Rectal smooth muscle tissue (tissue), 1 donor: ENCODE data around the gene CNOT1.
"Not testable (repeated sequence)": the region's sequence is repeated elsewhere in the genome, so short reads cannot be mapped to it uniquely, and the experiment has no call there.

Experiments
- H3K27ac ChIP-seq: one replicate; pipeline ENCODE4 v1.7.0; 2013; ENCODE audit warnings: low read depth, low read length, inconsistent platforms
- H3K27me3 ChIP-seq: one replicate; pipeline ENCODE4 v1.7.0; 2013; ENCODE audit warnings: low read length; ENCODE audit not compliant: control insufficient read depth, insufficient read depth
- H3K36me3 ChIP-seq: one replicate; pipeline ENCODE4 v1.7.0; 2013; ENCODE audit warnings: low read length; ENCODE audit not compliant: control insufficient read depth, insufficient read depth
- H3K4me1 ChIP-seq: one replicate; pipeline ENCODE4 v1.7.0; 2013; ENCODE audit warnings: low read length; ENCODE audit not compliant: control insufficient read depth, insufficient read depth
- H3K4me3 ChIP-seq: one replicate; pipeline ENCODE4 v1.7.0; 2013; ENCODE audit warnings: low read length
- H3K9ac ChIP-seq: one replicate; pipeline ENCODE4 v1.7.0; 2013; ENCODE audit warnings: low read length

Gene CNOT1

GRCh38 chr16:58629733-58630640 is at the start of gene CNOT1:
Gene CNOT1, minus strand, starts transcription at chr16:58629826. Its CDS starts 30,489 bp downstream, at chr16:58599337.
- peak within 1 kb of the TSS; percentile 96 for H3K9ac ChIP-seq
- H3K4me1 ChIP-seq: peaks cover 3% of the 10 kb centered on the region
- H3K4me3 ChIP-seq: peak within 1 kb of the TSS; percentile 97
- H3K27ac ChIP-seq: peak within 1 kb of the TSS; percentile 98
- H3K27me3 ChIP-seq: no peaks in the 10 kb centered on the region
- no peaks in the 10 kb centered on the region for H3K36me3 ChIP-seq

GRCh38 chr16:58678716-58679115 is 49.1 kb upstream of the CNOT1 start:
- H3K27me3 ChIP-seq: no peaks in the 10 kb centered on the region
- no peak overlapping the region for H3K4me3 ChIP-seq
- H3K27ac ChIP-seq: no peak overlapping the region
- peaks cover 15% of the 10 kb centered on the region for H3K36me3 ChIP-seq
- peaks cover 4% of the 10 kb centered on the region for H3K4me1 ChIP-seq
- H3K9ac ChIP-seq: no peak overlapping the region

- Histone ChIP-seq H3K27me3 (no peaks in the 10 kb centered on the region), H3K4me3 (no peak overlapping the region), H3K27ac (no peak overlapping the region), H3K9ac (no peak overlapping the region), H3K36me3 (peaks cover 15% of the 10 kb centered on the region), H3K4me1 (no peaks in the 10 kb centered on the region)
These were observed 48.6 kb upstream of the CNOT1 start for GRCh38 chr16:58678269-58678668.

GRCh38 chr16:58670946-58671583 is 41.4 kb upstream of the CNOT1 start:
- no peaks in the 10 kb centered on the region for H3K27me3 ChIP-seq
- H3K36me3 ChIP-seq: peaks cover 6% of the 10 kb centered on the region
- no peaks in the 10 kb centered on the region for H3K4me1 ChIP-seq
- H3K27ac ChIP-seq: no peak overlapping the region
- no peak overlapping the region for H3K4me3 ChIP-seq
- no peak overlapping the region for H3K9ac ChIP-seq

GRCh38 chr16:58670177-58670576 is 40.6 kb upstream of the CNOT1 start:
- no peak overlapping the region for H3K4me3 ChIP-seq
- no peak overlapping the region for H3K9ac ChIP-seq
- H3K27me3 ChIP-seq: no peaks in the 10 kb centered on the region
- peaks cover 3% of the 10 kb centered on the region for H3K36me3 ChIP-seq
- no peaks in the 10 kb centered on the region for H3K4me1 ChIP-seq
- no peak overlapping the region for H3K27ac ChIP-seq

- Histone ChIP-seq H3K4me1 (no peaks in the 10 kb centered on the region), H3K4me3 (no peak overlapping the region), H3K36me3 (no peaks in the 10 kb centered on the region), H3K27ac (no peak overlapping the region), H3K9ac (no peak overlapping the region), H3K27me3 (no peaks in the 10 kb centered on the region)
These were observed 35.6 kb upstream of the CNOT1 start for GRCh38 chr16:58665200-58665599.

- Histone ChIP-seq H3K9ac (no peak overlapping the region), H3K4me3 (no peak overlapping the region), H3K36me3 (no peaks in the 10 kb centered on the region), H3K27ac (no peak overlapping the region), H3K4me1 (no peaks in the 10 kb centered on the region), H3K27me3 (no peaks in the 10 kb centered on the region)
These were observed 31.7 kb upstream of the CNOT1 start for GRCh38 chr16:58661199-58661830.

- not testable (repeated sequence) for H3K4me3 ChIP-seq, H3K9ac ChIP-seq, H3K36me3 ChIP-seq, H3K27me3 ChIP-seq, H3K4me1 ChIP-seq, H3K27ac ChIP-seq
These were observed 30.3 kb upstream of the CNOT1 start for GRCh38 chr16:58659911-58660310.

GRCh38 chr16:58658796-58659211 is 29.2 kb upstream of the CNOT1 start:
- no peak overlapping the region for H3K9ac ChIP-seq
- H3K27me3 ChIP-seq: no peaks in the 10 kb centered on the region
- no peak overlapping the region for H3K27ac ChIP-seq
- no peak overlapping the region for H3K4me3 ChIP-seq
- H3K36me3 ChIP-seq: no peaks in the 10 kb centered on the region
- no peaks in the 10 kb centered on the region for H3K4me1 ChIP-seq

- H3K4me1 ChIP-seq: no peaks in the 10 kb centered on the region
- no peaks in the 10 kb centered on the region for H3K27me3 ChIP-seq
- H3K9ac ChIP-seq: no peak overlapping the region
- H3K4me3 ChIP-seq: no peak overlapping the region
- H3K27ac ChIP-seq: no peak overlapping the region
- no peaks in the 10 kb centered on the region for H3K36me3 ChIP-seq
These were observed 27.3 kb upstream of the CNOT1 start for GRCh38 chr16:58656899-58657298.

GRCh38 chr16:58655215-58655596 is 25.6 kb upstream of the CNOT1 start:
- Histone ChIP-seq H3K27ac (no peak overlapping the region), H3K36me3 (no peaks in the 10 kb centered on the region), H3K4me1 (no peaks in the 10 kb centered on the region), H3K27me3 (no peaks in the 10 kb centered on the region), H3K4me3 (no peak overlapping the region), H3K9ac (no peak overlapping the region)

- H3K36me3 ChIP-seq: no peaks in the 10 kb centered on the region
- H3K27ac ChIP-seq: no peak overlapping the region
- H3K4me1 ChIP-seq: no peaks in the 10 kb centered on the region
- no peak overlapping the region for H3K9ac ChIP-seq
- no peaks in the 10 kb centered on the region for H3K27me3 ChIP-seq
- H3K4me3 ChIP-seq: no peak overlapping the region
These were observed 25.1 kb upstream of the CNOT1 start for GRCh38 chr16:58654560-58655214.
